ENCODE measurements around the gene AKT3.

The AKT3 gene

DNA sequence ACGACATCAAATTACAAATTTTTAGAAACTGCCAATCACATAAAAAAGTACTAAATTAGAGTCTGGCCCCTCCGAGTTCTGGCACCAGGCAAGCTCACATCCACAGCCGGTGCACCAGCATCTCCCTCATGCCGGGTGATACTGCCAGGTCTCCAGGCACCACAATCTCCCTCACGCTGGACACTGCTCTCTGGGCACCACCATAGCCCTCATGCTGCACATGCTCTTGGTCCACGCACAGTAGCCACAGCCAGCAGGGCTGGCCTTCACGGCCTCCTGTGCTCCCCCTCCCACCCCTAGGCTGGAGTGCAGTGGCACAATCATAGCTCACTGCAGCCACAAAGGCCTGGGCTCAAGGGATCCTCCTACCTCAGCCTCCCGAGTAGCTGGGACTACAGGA, 65.5 kb downstream of the AKT3 start:
- TF ChIP-seq EGR1 (IDR thresholded peaks at IDR 0.05) (no peak), YY1 (IDR thresholded peaks at IDR 0.05; ENCODE audit: low read depth) (no peak), ZBTB7A (IDR thresholded peaks at IDR 0.05; ENCODE audit: low read depth) (no peak), NFIC (IDR thresholded peaks at IDR 0.05) (no peak), FOXM1 (IDR thresholded peaks at IDR 0.05; ENCODE audit: borderline replicate concordance, low read depth) (no peak)

DNA sequence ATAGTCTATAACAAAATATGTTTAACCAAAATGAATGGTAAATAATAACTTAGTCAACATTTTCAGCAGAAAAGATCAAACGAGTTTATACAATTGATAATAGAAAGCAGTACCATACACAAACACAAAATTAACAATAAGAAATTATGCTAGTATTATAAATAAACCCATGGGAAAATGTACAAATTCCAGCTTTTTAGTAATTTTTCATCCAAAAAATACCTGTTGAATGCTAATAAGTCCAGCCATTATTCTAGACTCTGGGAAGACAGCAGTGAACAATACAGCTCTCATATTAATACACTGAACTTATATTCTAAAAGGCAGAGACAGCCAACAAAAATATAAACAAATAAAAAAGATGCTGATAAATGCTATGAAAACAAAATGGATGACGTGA, 66.3 kb downstream of the AKT3 start:
- TF ChIP-seq, protein P1, sequence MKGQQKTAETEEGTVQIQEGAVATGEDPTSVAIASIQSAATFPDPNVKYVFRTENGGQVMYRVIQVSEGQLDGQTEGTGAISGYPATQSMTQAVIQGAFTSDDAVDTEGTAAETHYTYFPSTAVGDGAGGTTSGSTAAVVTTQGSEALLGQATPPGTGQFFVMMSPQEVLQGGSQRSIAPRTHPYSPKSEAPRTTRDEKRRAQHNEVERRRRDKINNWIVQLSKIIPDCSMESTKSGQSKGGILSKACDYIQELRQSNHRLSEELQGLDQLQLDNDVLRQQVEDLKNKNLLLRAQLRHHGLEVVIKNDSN (IDR thresholded peaks at IDR 0.05) = no peak
- TF ChIP-seq RAD21 (IDR thresholded peaks at IDR 0.05; ENCODE audit: low read depth) (no peak), CEBPB (IDR thresholded peaks at IDR 0.05) (no peak), YY1 (IDR thresholded peaks at IDR 0.05; ENCODE audit: low read depth) (no peak), ZBTB7A (IDR thresholded peaks at IDR 0.05; ENCODE audit: low read depth) (no peak), FOXM1 (IDR thresholded peaks at IDR 0.05; ENCODE audit: borderline replicate concordance, low read depth) (no peak), NFIC (IDR thresholded peaks at IDR 0.05) (no peak)
- TF ChIP-seq, protein P2, sequence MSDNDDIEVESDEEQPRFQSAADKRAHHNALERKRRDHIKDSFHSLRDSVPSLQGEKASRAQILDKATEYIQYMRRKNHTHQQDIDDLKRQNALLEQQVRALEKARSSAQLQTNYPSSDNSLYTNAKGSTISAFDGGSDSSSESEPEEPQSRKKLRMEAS (IDR thresholded peaks at IDR 0.05) = no peak

DNA sequence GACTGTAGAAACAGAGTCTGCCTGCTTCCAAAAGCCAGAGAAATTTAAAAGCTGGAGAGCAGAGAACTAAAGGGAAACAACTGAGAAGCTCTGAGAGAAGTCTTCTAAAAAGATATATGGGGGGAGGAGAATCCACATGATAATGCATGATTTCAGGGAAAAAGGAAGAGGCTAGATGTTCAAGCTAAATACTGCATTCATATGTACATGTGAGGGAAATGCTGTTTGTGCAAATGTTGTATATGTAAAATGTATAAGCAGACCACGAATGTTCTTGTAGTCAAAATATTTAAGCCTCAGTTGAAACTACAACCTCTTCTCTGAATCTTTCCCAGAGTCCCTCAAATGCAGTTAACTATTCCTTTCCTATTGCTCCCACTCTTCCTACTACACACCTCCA, 79.2 kb downstream of the AKT3 start:
- no peak for TF ChIP-seq YY1 (IDR thresholded peaks at IDR 0.05; ENCODE audit: low read depth)
- no peak for TF ChIP-seq EGR1 (IDR thresholded peaks at IDR 0.05)
- TF ChIP-seq CREB1 (IDR thresholded peaks at IDR 0.05; ENCODE audit: low read depth) = no peak
- no peak for TF ChIP-seq ZBTB7A (IDR thresholded peaks at IDR 0.05; ENCODE audit: low read depth)
- no peak for TF ChIP-seq NFIC (IDR thresholded peaks at IDR 0.05)
- no peak for TF ChIP-seq FOXM1 (IDR thresholded peaks at IDR 0.05; ENCODE audit: borderline replicate concordance, low read depth)
- TF ChIP-seq, protein P1 (IDR thresholded peaks at IDR 0.05) = no peak
- TF ChIP-seq TAF1 (IDR thresholded peaks at IDR 0.05; ENCODE audit: low read depth) = no peak
- no peak for TF ChIP-seq EP300 (IDR thresholded peaks at IDR 0.05; ENCODE audit: borderline replicate concordance)
- TF ChIP-seq TCF12 (IDR thresholded peaks at IDR 0.05; ENCODE audit: low read depth) = no peak

DNA sequence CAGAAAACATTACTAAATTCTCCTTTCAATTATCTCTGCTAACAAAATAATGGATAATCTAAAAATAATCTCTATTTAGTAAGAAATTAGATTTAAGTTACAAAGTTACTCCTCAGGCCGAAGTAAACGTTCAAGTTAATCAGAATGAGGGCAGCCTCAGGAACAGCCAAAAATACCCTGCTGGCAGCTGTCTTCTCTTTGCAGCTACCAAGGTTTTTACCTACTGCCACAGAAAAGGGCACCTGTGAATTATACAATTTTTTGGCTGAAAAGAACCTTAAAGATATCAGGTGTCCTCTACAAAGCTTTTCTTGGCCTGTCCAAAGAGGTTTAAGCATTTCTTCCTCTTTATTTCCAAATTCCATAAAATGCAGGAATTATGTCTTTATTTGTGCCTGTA, 84.4 kb downstream of the AKT3 start:
- TF ChIP-seq TEAD4 (IDR thresholded peaks at IDR 0.05) (no peak), CREB1 (IDR thresholded peaks at IDR 0.05; ENCODE audit: low read depth) (no peak), TCF12 (IDR thresholded peaks at IDR 0.05; ENCODE audit: low read depth) (no peak), NFIC (IDR thresholded peaks at IDR 0.05) (no peak), RAD21 (IDR thresholded peaks at IDR 0.05; ENCODE audit: low read depth) (no peak), EP300 (IDR thresholded peaks at IDR 0.05; ENCODE audit: borderline replicate concordance) (no peak), FOXM1 (IDR thresholded peaks at IDR 0.05; ENCODE audit: borderline replicate concordance, low read depth) (no peak), ZBTB7A (IDR thresholded peaks at IDR 0.05; ENCODE audit: low read depth) (no peak), TAF1 (IDR thresholded peaks at IDR 0.05; ENCODE audit: low read depth) (no peak), CEBPB (IDR thresholded peaks at IDR 0.05) (no peak), YY1 (IDR thresholded peaks at IDR 0.05; ENCODE audit: low read depth) (no peak), EGR1 (IDR thresholded peaks at IDR 0.05) (no peak)
- TF ChIP-seq, protein P2 (IDR thresholded peaks at IDR 0.05) = no peak
- TF ChIP-seq, protein P3, sequence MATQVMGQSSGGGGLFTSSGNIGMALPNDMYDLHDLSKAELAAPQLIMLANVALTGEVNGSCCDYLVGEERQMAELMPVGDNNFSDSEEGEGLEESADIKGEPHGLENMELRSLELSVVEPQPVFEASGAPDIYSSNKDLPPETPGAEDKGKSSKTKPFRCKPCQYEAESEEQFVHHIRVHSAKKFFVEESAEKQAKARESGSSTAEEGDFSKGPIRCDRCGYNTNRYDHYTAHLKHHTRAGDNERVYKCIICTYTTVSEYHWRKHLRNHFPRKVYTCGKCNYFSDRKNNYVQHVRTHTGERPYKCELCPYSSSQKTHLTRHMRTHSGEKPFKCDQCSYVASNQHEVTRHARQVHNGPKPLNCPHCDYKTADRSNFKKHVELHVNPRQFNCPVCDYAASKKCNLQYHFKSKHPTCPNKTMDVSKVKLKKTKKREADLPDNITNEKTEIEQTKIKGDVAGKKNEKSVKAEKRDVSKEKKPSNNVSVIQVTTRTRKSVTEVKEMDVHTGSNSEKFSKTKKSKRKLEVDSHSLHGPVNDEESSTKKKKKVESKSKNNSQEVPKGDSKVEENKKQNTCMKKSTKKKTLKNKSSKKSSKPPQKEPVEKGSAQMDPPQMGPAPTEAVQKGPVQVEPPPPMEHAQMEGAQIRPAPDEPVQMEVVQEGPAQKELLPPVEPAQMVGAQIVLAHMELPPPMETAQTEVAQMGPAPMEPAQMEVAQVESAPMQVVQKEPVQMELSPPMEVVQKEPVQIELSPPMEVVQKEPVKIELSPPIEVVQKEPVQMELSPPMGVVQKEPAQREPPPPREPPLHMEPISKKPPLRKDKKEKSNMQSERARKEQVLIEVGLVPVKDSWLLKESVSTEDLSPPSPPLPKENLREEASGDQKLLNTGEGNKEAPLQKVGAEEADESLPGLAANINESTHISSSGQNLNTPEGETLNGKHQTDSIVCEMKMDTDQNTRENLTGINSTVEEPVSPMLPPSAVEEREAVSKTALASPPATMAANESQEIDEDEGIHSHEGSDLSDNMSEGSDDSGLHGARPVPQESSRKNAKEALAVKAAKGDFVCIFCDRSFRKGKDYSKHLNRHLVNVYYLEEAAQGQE (IDR thresholded peaks at IDR 0.05; ENCODE audit: low read depth) = no peak
- TF ChIP-seq, protein P1 (IDR thresholded peaks at IDR 0.05) = no peak

DNA sequence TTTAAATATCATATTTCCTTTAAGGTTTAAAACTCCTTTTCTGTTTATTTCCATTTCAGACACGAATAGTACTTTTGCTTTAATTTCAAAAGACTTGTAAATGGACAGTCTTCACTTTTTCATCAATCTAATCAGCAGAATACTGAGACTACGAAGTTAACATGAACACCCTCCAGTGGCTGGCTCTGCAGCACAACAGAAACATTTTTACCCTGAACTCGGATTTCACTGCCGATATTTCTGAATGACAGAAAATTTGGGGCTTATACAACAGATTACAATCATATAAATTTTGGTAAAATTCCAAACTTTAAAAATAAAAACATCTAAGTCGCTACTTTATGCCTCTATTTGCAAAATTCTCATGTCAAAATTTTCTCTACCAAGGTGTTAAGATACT, 86.2 kb downstream of the AKT3 start:
- no peak for TF ChIP-seq TAF1 (IDR thresholded peaks at IDR 0.05; ENCODE audit: low read depth)
- no peak for TF ChIP-seq YY1 (IDR thresholded peaks at IDR 0.05; ENCODE audit: low read depth)
- no peak for TF ChIP-seq CEBPB (IDR thresholded peaks at IDR 0.05)
- TF ChIP-seq EP300 (IDR thresholded peaks at IDR 0.05; ENCODE audit: borderline replicate concordance) = no peak
- TF ChIP-seq ZBTB7A (IDR thresholded peaks at IDR 0.05; ENCODE audit: low read depth) = no peak
- no peak for TF ChIP-seq RAD21 (IDR thresholded peaks at IDR 0.05; ENCODE audit: low read depth)
- TF ChIP-seq, protein P1 (IDR thresholded peaks at IDR 0.05) = no peak
- no peak for TF ChIP-seq FOXM1 (IDR thresholded peaks at IDR 0.05; ENCODE audit: borderline replicate concordance, low read depth)
- TF ChIP-seq CREB1 (IDR thresholded peaks at IDR 0.05; ENCODE audit: low read depth) = no peak
- TF ChIP-seq, protein P2 (IDR thresholded peaks at IDR 0.05) = no peak
- TF ChIP-seq TEAD4 (IDR thresholded peaks at IDR 0.05) = no peak
- TF ChIP-seq, protein P3 (IDR thresholded peaks at IDR 0.05; ENCODE audit: low read depth) = no peak
- TF ChIP-seq NFIC (IDR thresholded peaks at IDR 0.05) = no peak
- no peak for TF ChIP-seq TCF12 (IDR thresholded peaks at IDR 0.05; ENCODE audit: low read depth)
- TF ChIP-seq EGR1 (IDR thresholded peaks at IDR 0.05) = no peak
